Fibroblast of the aortic adventitia (primary cell): Measurements from ENCODE around the gene USF3. TPM values are rescaled to one million over a fixed set of nuclear protein-coding genes. Genes with fewer than 3 reads are reported as not detected.

Experiments
- DNase-seq: peaks from one replicate; pipeline ENCODE4 v3.0.0-alpha.2; 2010; ENCODE audit warnings: low read depth
- H3K4me3 ChIP-seq: 2 replicates; pipeline ENCODE4 v1.5.1; 2011; ENCODE audit warnings: low read depth, mild to moderate bottlenecking, control low read depth, low read length, moderate library complexity
- CTCF ChIP-seq: IDR thresholded peaks from 2 replicates; pipeline ENCODE4 v1.5.1; 2011; ENCODE audit warnings: mild to moderate bottlenecking, low read length, control low read depth, inconsistent platforms; ENCODE audit not compliant: insufficient read depth
- total RNA-seq: library from RNA; depleted of rRNA; stranded (reverse); fragments of >200 nt; gene quantifications from 2 replicates; pipeline ENCODE4 v1.2.3, GENCODE V29; 2012; ENCODE audit warnings: low replicate concordance

The USF3 gene
- total RNA-seq, 1 donor, result 12.9 TPM

GRCh38 chr3:113658107-113658506 is 38.3 kb downstream of the USF3 start:
- no peak overlapping the region for H3K4me3 ChIP-seq
- DNase-seq, result no peak
- TF ChIP-seq CTCF, result no peak

DNA sequence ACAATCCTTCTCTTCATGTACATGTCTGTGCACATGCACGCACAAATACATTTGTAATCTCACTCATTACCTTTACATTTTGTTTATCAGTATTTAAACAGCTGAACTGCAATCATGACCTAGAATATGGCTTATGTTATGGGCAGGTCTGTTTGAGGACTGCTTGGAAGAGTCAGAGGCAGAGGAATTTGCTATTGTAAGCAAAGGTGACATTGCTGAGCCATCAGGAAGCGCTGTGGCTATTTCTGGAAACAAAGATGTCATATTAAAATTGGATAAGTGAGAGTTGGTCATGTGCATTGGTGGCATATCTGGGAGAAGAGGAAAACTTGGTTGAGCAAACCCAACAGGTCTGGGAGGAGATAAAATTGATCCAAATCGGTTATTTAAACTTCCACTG is 41.6 kb downstream of the USF3 start:
- no peak overlapping the region for H3K4me3 ChIP-seq
- TF ChIP-seq CTCF, result no peak
- no peak for DNase-seq

- TF ChIP-seq CTCF, result no peak
- no peak for DNase-seq
- no peak overlapping the region for H3K4me3 ChIP-seq
Observed at GRCh38 chr3:113654310-113654709, 42.1 kb downstream of the USF3 start.

DNA sequence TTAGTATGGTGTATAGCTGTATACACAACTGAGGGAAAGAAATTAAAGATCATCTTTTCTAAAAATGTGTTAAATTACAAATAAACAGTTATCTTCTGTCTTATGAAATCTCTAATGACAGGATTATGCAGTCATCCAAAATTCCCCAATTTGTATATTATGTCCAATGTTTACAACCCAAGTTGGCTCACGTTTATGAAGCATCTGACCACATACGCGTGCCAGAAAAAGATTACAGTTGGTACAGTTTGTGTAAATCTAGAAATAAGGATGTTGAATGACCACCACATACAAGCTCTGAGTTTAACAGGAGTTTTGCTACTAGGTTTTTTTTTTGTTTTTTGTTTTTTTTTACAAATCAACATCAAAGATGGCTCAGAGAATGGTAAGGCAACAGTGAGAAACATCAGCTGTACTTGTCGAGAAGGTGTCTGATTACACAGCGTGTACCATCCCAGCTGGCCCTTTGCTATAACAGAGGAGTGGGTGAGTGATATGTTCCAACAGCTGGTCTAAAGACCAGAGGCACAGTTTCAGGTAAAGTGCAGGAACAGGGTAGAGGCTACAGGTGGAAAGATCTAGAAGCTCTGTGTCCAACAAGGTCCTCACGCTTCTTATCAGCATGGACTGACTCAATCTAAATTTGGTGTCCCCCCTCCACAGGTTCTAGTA is 47.1 kb downstream of the USF3 start:
- DNase-seq, result no peak
- TF ChIP-seq CTCF, result no peak
- H3K4me3 ChIP-seq, result no peak overlapping the region

DNA sequence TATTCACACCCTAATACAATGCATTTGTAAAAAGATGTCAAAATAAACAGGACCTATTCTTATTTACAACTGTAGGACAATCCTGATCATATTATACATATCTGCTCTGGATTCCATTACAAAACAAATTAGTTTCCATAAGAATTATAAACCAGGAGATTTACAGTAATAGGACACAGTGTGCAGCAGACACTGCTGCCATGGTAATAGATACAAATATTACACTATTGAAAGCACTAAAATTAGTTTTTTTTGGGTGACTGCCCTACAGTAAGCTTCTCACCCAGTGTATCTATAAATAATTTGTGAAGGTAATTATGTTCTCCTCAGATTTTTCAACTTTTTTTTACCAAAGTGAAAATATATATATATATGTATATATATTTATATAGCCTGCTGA is 47.9 kb downstream of the USF3 start:
- no peak for DNase-seq
- TF ChIP-seq CTCF, result no peak
- no peak overlapping the region for H3K4me3 ChIP-seq

DNA sequence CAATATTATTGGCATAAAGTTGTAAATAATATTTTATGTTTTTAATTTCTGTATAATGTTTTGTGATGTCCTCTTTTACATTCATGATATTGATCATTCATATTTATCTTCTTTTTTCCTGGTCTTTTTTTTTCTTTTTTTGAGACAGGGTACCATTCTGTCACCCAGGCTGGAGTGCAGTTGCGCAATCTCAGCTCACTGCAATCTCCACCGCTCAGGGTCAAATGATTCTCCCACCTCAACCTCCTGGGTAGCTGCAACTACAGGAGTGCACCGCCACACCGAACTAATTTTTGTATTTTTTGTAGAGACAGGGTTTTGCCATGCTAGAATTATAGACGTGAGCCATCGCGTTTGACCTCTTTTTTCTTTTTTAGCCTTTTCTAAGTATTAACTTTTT is 52.9 kb downstream of the USF3 start:
- no peak overlapping the region for H3K4me3 ChIP-seq
- TF ChIP-seq CTCF, result no peak

GRCh38 chr3:113638910-113639309 is 57.5 kb downstream of the USF3 start:
- no peak for TF ChIP-seq CTCF
- no peak overlapping the region for H3K4me3 ChIP-seq
- no peak for DNase-seq

More for the DNA sequence above, 52.9 kb downstream of the USF3 start:
- DNase-seq, result no peak
